GM18519 (cell line): ENCODE results near the gene SBF2.
"Not testable (repeated sequence)": the region's sequence is repeated elsewhere in the genome, so short reads cannot be mapped to it uniquely, and the experiment has no call there.

Source experiments
- ATAC-seq: cut with Tn5 transposase; IDR thresholded peaks from one replicate; pipeline ENCODE4 v1.9.1; 2021; ENCODE audit warnings: mild to moderate bottlenecking, moderate library complexity; ENCODE audit not compliant: unreplicated experiment, low FRiP score

Gene SBF2

DNA sequence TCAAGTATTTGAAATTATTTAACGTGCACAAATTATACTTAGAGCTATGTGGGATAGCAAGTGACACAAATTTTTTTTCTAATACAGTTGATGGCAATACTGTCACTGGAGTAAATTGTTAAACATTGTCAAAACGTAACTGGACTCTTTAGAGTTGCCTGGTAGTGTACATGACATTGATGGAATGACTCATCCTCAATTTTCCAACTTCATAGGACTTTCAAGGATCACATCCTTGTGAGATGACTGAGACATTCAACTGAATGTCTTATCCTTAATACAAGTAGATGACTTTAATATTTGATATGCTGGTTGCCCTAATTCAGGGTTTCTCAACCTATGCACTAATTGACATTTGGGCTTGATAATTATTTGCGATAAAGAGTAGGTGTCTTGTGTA lies 320.1 kb downstream of the SBF2 start:
- ATAC-seq, result no peak

DNA sequence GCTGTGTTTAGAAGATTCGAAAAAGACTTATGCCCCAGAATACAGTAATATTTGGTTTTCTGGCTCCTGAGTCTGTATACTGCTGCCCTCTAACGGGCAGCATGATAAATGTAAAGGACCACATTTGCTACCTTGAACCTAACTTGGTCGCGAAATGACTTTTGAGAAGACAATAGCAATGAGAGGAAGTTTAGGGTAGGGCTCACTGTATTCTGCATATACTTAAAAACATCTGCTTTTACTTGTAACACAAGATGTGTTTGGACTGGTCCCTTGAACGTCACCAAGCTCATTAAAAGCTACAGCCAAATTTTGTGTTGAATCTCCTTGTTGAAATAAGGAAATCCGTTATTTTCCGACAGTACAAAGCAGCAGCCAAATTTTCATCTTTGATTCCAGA lies 321.0 kb downstream of the SBF2 start:
- no peak for ATAC-seq

DNA sequence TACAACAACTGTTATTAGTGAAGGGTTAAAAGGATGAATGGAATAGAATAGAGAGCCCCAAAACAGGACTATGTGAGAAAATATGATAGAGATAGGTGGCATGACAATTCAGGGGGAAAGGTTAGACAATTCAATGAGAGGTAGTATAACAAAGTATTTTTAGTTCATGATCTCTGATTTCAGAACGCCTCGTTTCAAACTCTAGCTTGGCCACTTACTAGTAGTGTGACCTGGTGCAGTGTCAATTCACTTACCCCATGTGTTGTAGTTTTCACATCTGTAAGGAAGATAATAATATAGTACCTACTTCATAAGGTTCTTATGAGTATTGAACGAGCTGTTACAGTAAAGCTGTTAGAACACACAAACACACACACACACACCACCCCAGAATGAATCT lies 322.1 kb downstream of the SBF2 start:
- ATAC-seq, result no peak

DNA sequence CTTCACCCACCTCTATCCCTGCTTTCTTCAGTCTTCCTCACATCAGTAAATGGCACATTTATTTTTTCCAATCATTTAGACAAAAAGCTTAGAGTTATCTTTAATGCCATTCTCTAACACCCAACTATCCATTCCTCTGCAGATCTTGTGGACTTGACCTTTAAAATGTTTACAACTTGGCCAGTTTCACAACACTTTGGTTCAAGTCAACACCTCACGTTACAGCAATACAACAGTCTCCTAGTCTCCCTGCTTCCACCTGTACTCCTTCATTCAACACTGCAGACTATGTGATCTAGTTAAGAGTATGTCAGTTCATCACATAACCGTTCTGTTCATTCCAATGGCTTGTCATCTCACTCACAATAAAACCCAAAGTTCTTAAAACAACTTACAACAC lies 325.0 kb downstream of the SBF2 start:
- no peak for ATAC-seq

GRCh38 chr11:9962722-9963121 lies 331.3 kb downstream of the SBF2 start:
- ATAC-seq, result peak; percentile 98

GRCh38 chr11:9957072-9957471 lies 336.9 kb downstream of the SBF2 start:
- ATAC-seq, result no peak

DNA sequence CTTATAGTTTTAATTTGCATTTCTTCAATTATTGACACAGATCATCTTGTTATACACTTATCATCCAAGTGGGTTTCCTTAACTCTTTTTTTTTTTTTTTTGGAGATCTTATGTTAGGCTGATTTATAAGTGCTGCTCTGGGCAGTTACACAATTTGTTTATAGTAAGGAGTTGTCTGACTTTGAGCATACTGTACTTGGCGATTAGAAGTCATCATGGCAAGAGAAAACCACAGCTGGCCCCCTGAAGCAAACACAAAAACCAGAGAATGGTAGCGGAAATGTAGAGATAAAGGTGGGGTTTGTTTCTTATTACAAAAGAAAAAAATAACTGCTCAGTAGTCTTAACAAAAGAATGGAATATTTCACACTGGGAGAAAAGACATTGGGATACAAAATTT lies 337.5 kb downstream of the SBF2 start:
- ATAC-seq, result no peak

DNA sequence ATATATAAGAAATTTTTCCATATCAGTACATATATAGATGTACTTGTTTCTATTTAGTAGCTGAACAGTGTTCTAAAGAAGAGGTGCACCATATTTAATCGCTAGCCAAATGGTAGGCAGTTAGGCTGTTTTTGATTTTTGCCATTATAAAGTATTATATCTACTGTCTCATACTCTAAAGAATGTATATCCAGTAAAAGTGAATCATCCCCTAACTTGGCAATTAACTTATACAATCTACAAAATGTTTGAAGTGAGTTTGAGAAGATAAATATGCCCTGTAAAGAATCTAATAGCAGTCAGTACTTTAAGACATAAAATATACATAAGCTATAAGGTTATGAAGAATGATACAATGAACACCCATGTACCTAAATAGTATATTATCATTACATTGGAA lies 338.6 kb downstream of the SBF2 start:
- ATAC-seq, result no peak

GRCh38 chr11:9953994-9954626 lies 339.9 kb downstream of the SBF2 start:
- ATAC-seq, result no peak

DNA sequence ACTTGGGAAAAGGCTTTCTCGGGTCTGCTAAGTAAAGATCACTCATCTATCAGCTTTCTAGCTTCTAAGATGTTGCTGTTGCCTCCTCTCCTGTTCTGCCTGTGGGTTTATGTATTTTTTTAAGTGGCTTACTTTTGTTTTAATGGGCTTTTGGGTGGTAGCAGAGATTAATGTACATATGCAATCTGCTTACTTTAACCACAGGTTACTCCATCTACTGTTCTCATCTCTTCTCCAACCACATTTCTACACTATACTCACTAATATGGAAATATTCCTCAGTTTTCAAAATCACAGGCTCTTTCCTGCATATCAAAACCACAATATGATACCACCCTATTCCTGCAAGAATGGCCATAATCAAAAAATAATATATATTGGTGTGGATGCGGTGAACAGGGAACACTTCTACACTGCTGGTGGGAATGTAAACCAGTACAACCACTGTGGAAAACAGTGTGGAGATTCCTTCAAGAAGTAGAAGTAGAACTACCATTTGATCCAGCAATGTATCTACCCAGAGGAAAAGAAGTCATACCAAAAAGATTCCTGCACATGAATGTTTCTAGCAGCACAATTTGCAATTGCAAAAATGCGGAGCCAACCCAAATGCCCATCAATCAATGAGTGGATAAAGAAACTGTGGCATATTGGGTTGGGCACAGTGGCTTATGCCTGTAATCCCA lies 341.4 kb downstream of the SBF2 start:
- no peak for ATAC-seq

- no peak for ATAC-seq
Measured at GRCh38 chr11:9951807-9952206, 342.2 kb downstream of the SBF2 start.

GRCh38 chr11:9950462-9950861 lies 343.6 kb downstream of the SBF2 start:
- ATAC-seq, result no peak

DNA sequence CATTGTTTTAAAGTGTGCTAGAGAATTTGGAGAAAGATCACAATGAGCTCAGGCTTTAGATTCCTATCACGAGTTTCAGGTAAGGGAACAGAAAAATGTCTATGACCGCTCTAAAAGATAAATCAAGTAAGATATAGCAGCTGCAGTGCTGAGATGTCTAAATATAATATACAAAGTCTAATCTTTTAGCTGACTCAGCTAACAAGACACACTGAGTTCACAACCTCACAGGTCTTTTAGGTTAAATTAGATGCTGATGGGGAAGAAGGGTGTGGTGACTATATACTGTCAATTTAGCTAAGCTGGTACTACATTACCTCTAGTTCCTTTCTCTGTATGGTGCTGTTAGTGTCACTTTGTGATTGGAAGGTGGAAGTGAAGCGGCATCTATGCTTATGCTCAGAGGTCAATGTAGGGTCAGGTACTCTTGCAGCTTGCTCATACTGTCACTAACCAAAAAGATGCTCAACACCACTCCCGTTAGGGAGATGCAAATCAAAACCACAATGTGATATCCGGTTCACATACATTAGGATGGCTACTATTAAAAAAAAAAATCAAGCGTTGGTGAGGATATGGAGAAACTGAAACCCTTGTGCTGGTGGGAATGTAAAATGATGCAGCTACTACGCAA lies 346.7 kb downstream of the SBF2 start:
- peak; percentile 77 for ATAC-seq

DNA sequence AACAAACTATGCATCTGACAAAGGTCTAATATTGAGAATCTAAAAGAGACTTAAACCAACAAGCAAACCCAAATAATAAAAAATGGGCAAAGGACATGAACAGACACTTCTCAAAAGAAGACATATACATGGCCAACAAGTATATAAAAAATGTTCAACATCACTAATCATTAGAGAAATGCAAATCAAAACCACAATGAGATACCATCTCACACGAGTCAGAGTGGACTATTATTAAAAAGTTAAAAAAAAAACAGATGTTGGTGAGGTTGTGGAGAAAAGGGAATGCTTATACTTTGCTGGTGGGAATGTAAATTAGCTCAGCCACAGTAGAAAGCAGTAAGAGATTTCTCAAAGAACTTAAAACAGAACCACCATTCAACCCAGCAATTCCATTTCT lies 348.3 kb downstream of the SBF2 start:
- not testable (repeated sequence) for ATAC-seq

DNA sequence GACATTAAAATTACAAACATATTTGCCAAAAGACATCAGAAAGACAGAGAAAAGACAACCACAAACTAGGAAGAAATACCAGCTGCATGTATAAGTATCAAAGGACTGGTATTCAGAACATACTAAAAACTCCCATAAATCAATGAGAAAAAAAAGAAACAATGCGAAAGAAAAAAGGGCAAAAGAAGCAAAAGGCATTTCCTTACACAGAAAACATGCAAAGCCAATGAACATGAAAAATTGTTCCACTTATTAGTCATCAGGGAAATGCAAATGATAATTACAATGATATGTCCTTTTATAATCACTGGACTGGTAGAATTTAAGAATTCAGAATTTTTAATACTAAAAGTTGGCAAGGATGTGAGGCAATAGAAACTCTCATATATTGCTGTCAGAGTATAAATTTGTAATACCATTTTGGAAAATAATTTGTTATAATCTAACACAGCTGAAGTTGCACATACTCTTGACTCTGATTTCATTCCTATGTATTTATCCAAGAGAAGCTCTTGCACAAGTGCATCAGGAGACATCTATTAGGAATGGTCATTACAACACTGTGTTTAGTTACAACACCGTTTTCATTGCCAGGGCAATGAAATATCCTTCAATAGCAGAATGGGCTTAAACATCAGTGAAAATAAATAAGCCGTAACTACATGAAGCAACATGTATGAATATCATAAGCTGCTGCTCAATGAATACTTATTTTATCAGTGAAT lies 350.5 kb downstream of the SBF2 start:
- no peak for ATAC-seq

GRCh38 chr11:9941991-9942390 lies 352.0 kb downstream of the SBF2 start:
- no peak for ATAC-seq

GRCh38 chr11:9939150-9939549 lies 354.9 kb downstream of the SBF2 start:
- ATAC-seq, result not testable (repeated sequence)

DNA sequence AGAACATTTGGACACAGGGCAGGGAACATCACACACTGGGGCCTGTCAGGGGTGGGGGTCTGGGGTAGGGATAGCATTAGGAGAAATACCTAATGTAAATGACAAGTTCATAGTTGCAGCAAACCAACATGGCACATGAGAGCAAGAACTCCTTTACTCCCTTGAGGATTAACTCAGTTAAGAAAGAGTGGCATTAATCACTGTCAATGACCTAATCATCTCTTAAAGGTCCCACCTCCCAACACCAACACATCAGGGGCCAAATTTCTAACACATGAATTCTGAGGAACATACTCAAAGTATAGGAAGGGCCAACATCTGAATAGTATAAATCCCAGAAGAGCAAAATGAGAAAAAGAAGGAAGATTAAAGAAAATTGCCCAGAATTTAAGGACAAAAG lies 357.3 kb downstream of the SBF2 start:
- no peak for ATAC-seq

- ATAC-seq, result not testable (repeated sequence)
Measured at GRCh38 chr11:9932843-9933242, 361.2 kb downstream of the SBF2 start.

- ATAC-seq, result not testable (repeated sequence)
Measured at GRCh38 chr11:9930562-9931331, 363.3 kb downstream of the SBF2 start.

- no peak for ATAC-seq
Measured at GRCh38 chr11:9927670-9928069, 366.3 kb downstream of the SBF2 start.
